Hepatocyte (in vitro differentiated cells): Measurements from ENCODE around the gene ARMC5.

Experiments
- CTCF ChIP-seq: fragments of 200-600 bp; sonication (generic); IDR thresholded peaks from 2 replicates; pipeline ENCODE4 v1.5.1; 2016; ENCODE audit warnings: antibody characterized with exemption, mild to moderate bottlenecking; ENCODE audit not compliant: poor library complexity
- EZH2 ChIP-seq: fragments of 200-600 bp; sonication (generic); IDR thresholded peaks from 2 replicates; pipeline ENCODE4 v1.6.1; 2016; ENCODE audit warnings: antibody characterized with exemption, mild to moderate bottlenecking, borderline replicate concordance
- EZH2phosphoT487 ChIP-seq: fragments of 200-600 bp; sonication (generic); IDR thresholded peaks from one replicate; pipeline ENCODE4 v1.6.1; 2018; ENCODE audit warnings: antibody characterized with exemption, mild to moderate bottlenecking, low read depth, moderate library complexity; ENCODE audit not compliant: unreplicated experiment, severe bottlenecking

- TF ChIP-seq EZH2phosphoT487 (no peak), EZH2 (no peak), CTCF (no peak)
These were observed 5.1 kb downstream of the ARMC5 start for GRCh38 chr16:31464348-31464769.
